ENCODE data around the gene CUX1.
"Not testable (repeated sequence)": the region's sequence is repeated elsewhere in the genome, so short reads cannot be mapped to it uniquely, and the experiment has no call there.

Gene CUX1

GRCh38 chr7:101973130-101973529 is 155.7 kb downstream of the CUX1 start:
- no peak for DNase-seq (ENCODE audit: insufficient read length, low spot score)
- no peak for FAIRE-seq

GRCh38 chr7:101974393-101974792 is 157.0 kb downstream of the CUX1 start:
- no peak for FAIRE-seq
- DNase-seq (ENCODE audit: insufficient read length, low spot score): no peak

GRCh38 chr7:101975046-101975445 is 157.6 kb downstream of the CUX1 start:
- no peak for FAIRE-seq
- no peak for DNase-seq (ENCODE audit: insufficient read length, low spot score)

GRCh38 chr7:101976411-101976810 is 159.0 kb downstream of the CUX1 start:
- DNase-seq (ENCODE audit: insufficient read length, low spot score) (no peak), FAIRE-seq (no peak)

GRCh38 chr7:101977249-101977648 is 159.8 kb downstream of the CUX1 start:
- DNase-seq (ENCODE audit: insufficient read length, low spot score): no peak
- FAIRE-seq: no peak

GRCh38 chr7:101978683-101979082 is 161.3 kb downstream of the CUX1 start:
- DNase-seq (ENCODE audit: insufficient read length, low spot score) (no peak), FAIRE-seq (no peak)

GRCh38 chr7:101983147-101983811 is 165.9 kb downstream of the CUX1 start:
- FAIRE-seq: no peak
- DNase-seq (ENCODE audit: insufficient read length, low spot score): no peak

- DNase-seq (ENCODE audit: insufficient read length, low spot score): no peak
- FAIRE-seq: no peak
These were observed 166.9 kb downstream of the CUX1 start for GRCh38 chr7:101984133-101984879.

- DNase-seq (ENCODE audit: insufficient read length, low spot score) (no peak), FAIRE-seq (no peak)
These were observed 167.9 kb downstream of the CUX1 start for GRCh38 chr7:101985057-101985902.

GRCh38 chr7:101985903-101986734 is 168.7 kb downstream of the CUX1 start:
- FAIRE-seq (no peak), DNase-seq (ENCODE audit: insufficient read length, low spot score) (no peak)

- DNase-seq (ENCODE audit: insufficient read length, low spot score) (no peak), FAIRE-seq (no peak)
These were observed 170.1 kb downstream of the CUX1 start for GRCh38 chr7:101987494-101987893.

- not testable (repeated sequence) for FAIRE-seq; DNase-seq (ENCODE audit: insufficient read length, low spot score)
These were observed 170.6 kb downstream of the CUX1 start for GRCh38 chr7:101988060-101988459.

GRCh38 chr7:101988513-101988912 is 171.1 kb downstream of the CUX1 start:
- FAIRE-seq (no peak), DNase-seq (ENCODE audit: insufficient read length, low spot score) (no peak)

- DNase-seq (ENCODE audit: insufficient read length, low spot score) (no peak), FAIRE-seq (no peak)
These were observed 171.7 kb downstream of the CUX1 start for GRCh38 chr7:101989101-101989500.

- FAIRE-seq (no peak), DNase-seq (ENCODE audit: insufficient read length, low spot score) (no peak)
These were observed 173.5 kb downstream of the CUX1 start for GRCh38 chr7:101990811-101991418.

- FAIRE-seq: no peak
- no peak for DNase-seq (ENCODE audit: insufficient read length, low spot score)
These were observed 174.4 kb downstream of the CUX1 start for GRCh38 chr7:101991860-101992259.

GRCh38 chr7:101993311-101993710 is 175.9 kb downstream of the CUX1 start:
- DNase-seq (ENCODE audit: insufficient read length, low spot score) (no peak), FAIRE-seq (no peak)

- FAIRE-seq: no peak
These were observed 177.7 kb downstream of the CUX1 start for GRCh38 chr7:101995121-101995520.

GRCh38 chr7:101996131-101996691 is 178.8 kb downstream of the CUX1 start:
- FAIRE-seq: no peak
- DNase-seq (ENCODE audit: insufficient read length, low spot score): no peak

More at GRCh38 chr7:101995121-101995520, 177.7 kb downstream of the CUX1 start:
- DNase-seq (ENCODE audit: insufficient read length, low spot score): no peak

- DNase-seq (ENCODE audit: insufficient read length, low spot score) (no peak), FAIRE-seq (no peak)
These were observed 179.4 kb downstream of the CUX1 start for GRCh38 chr7:101996876-101997275.
